Activated naive CD8-positive, alpha-beta T cell treated with anti-CD3 and anti-CD28 coated beads, Interleukin-2, amount 50 U/mL, for 24 hours (primary cell): ENCODE results near the gene APOE.

Source experiments
- ATAC-seq: fragments of 150-1000 bp; cut with Tn5 transposase; one replicate; pipeline ENCODE4 v1.10.0; 2021
- DNase-seq: peaks from one replicate; pipeline ENCODE4 v3.0.0; 2021
- H3K27ac Mint-ChIP-seq: one replicate; pipeline ENCODE4 v1.8.0; 2021; ENCODE audit warnings: mild to moderate bottlenecking, mixed read lengths
- H3K27me3 Mint-ChIP-seq: one replicate; pipeline ENCODE4 v1.8.0; 2021; ENCODE audit warnings: mixed read lengths
- H3K36me3 Mint-ChIP-seq: one replicate; pipeline ENCODE4 v1.8.0; 2021; ENCODE audit warnings: low read depth, mixed read lengths
- H3K4me1 Mint-ChIP-seq: one replicate; pipeline ENCODE4 v1.8.0; 2021; ENCODE audit warnings: mixed read lengths
- H3K4me3 Mint-ChIP-seq: one replicate; pipeline ENCODE4 v1.8.0; 2021; ENCODE audit warnings: mild to moderate bottlenecking, moderate library complexity, mixed read lengths
- H3K9me3 Mint-ChIP-seq: one replicate; pipeline ENCODE4 v1.8.0; 2021; ENCODE audit warnings: mixed read lengths

The APOE gene

DNA sequence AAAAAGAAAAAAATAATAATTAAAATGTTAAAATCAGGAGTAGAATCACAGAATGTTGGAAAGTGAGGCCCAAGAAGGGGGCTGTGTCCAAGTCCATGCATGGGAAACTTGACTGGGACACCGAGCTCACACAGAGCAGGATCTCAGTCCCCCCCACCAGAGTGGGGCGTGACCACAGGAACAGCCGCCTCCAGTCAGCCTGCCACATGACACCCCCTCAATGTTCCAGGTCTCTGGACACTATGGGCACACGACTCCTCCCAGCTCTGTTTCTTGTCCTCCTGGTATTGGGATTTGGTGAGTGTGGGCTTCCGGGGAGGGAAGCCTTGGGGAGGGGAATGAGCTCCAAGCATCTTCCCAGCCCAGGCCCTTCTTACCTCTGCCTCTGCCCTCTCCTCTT is 42.6 kb downstream of the APOE start:
- Mint-ChIP-seq H3K4me3 (no peak overlapping the region), H3K36me3 (no peaks in the 10 kb centered on the region), H3K27me3 (no peaks in the 10 kb centered on the region), H3K27ac (no peak overlapping the region), H3K9me3 (no peaks in the 10 kb centered on the region), H3K4me1 (peaks cover 2% of the 10 kb centered on the region)
- ATAC-seq (no peak), DNase-seq (no peak)

DNA sequence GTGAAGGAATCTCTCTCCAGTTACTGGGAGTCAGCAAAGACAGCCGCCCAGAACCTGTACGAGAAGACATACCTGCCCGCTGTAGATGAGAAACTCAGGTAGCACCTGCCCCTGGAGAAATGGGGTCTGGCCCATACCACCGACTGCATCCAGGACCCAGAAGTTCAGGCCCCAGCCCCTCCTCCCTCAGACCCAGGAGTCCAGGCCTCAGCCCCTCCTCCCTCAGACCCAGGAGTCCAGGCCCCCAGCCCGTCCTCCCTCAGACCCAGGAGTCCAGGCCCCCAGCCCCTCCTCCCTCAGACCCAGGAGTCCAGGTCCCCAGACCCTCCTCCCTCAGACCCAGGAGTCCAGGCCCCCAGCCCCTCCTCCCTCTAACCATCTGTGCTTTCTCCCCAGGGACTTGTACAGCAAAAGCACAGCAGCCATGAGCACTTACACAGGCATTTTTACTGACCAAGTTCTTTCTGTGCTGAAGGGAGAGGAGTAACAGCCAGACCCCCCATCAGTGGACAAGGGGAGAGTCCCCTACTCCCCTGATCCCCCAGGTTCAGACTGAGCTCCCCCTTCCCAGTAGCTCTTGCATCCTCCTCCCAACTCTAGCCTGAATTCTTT is 43.3 kb downstream of the APOE start:
- no peaks in the 10 kb centered on the region for H3K36me3 Mint-ChIP-seq
- no peaks in the 10 kb centered on the region for H3K27me3 Mint-ChIP-seq
- H3K4me3 Mint-ChIP-seq: no peak overlapping the region
- no peak for DNase-seq
- H3K4me1 Mint-ChIP-seq: peaks cover 6% of the 10 kb centered on the region
- H3K27ac Mint-ChIP-seq: no peak overlapping the region
- H3K9me3 Mint-ChIP-seq: no peaks in the 10 kb centered on the region
- ATAC-seq: no peak

DNA sequence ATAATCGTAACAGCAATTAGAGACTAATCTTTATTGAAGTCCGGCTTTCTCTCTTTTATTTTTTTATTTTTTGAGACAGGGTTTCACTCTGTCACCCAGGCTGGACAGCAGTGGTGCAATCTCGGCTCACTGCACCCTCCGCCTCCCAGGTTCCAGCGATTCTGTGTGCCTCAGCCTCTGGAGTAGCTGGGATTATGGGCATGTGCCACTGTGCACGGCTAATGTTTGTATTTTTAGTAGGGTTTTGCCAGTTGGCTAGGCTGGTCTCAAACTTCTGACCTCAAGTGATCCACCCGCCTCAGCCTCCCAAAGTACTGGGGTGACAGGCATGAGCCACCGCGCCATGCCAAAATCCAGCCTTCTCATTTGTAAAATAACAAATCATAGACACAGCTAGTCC is 44.0 kb downstream of the APOE start:
- Mint-ChIP-seq H3K4me3 (no peak overlapping the region), H3K36me3 (peaks cover 1% of the 10 kb centered on the region), H3K27ac (no peak overlapping the region), H3K27me3 (no peaks in the 10 kb centered on the region), H3K4me1 (peaks cover 10% of the 10 kb centered on the region), H3K9me3 (no peaks in the 10 kb centered on the region)
- no peak for ATAC-seq
- no peak for DNase-seq

DNA sequence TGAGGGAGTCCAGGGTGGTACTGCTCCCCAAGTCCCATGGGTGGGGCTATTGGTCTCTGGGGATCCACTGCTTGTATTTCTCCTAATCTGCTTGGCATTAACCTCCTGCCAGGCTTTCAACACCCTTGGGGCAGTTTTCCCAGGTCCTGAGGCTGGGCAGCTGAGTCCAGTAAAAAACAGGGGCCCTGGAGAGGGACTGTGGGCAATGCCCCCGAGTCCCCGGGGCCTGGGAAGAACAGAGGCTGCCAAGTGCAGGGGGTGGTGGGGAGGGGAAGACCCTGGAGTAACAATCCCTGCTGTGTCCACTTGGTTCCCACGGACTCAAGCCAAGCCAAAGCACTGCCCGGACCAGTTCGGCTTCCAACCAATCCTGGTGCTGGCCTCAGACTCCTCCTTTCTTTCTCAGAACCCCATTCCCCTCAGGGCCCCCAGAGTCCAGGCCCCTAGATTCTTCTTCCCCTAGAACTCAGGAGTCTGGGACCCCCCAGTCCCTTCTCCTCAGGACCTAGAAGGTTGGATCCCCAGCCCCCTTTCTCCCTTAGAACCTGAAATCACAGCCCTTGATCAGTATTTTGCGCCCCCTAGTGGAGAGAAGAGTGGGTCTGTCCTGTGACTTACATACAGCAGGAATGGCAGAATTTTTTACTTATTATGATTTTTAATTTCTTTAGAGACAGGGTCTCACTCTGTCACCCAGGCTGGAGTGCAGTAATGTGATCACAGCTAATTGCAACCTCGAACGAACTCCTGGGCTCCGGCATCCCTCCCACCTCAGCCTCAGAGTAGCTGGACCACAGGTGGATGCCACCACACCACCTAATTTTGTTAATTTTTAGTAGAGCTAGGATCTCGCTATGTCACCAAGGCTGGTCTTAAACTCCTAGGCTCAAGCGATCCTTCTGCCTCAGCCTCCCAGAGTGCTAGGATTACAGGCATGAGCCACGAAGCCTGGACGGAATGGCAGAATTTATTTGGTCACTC is 45.9 kb downstream of the APOE start:
- Mint-ChIP-seq H3K4me1 (peaks cover 21% of the 10 kb centered on the region), H3K4me3 (no peak overlapping the region), H3K36me3 (peaks cover 6% of the 10 kb centered on the region), H3K27ac (no peak overlapping the region), H3K27me3 (no peaks in the 10 kb centered on the region), H3K9me3 (no peaks in the 10 kb centered on the region)
- ATAC-seq: no peak
- DNase-seq: peak; percentile 56

DNA sequence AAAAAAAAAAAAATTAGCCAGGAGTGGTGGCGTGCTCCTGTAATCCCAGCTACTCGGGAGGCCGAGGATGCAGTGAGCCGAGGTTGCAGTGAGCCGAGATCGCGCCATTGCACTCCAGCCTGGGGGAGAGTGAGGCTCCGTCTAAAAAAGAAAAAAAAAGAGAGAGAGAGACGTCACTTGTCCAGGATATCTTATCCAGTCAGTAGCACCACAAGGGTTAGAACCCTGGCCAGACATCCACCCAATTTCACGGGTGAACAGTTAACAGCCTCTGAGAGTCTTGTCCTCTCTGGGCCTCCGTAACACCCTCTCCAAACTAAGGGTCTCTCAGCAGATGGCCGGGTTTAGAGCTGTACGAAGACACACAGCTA is 48.7 kb downstream of the APOE start:
- Mint-ChIP-seq H3K36me3 (peaks cover 6% of the 10 kb centered on the region), H3K4me1 (peaks cover 45% of the 10 kb centered on the region), H3K9me3 (no peaks in the 10 kb centered on the region), H3K4me3 (peak overlapping the region; percentile 93), H3K27ac (peak overlapping the region; percentile 97), H3K27me3 (no peaks in the 10 kb centered on the region)
- ATAC-seq (no peak), DNase-seq (no peak)

DNA sequence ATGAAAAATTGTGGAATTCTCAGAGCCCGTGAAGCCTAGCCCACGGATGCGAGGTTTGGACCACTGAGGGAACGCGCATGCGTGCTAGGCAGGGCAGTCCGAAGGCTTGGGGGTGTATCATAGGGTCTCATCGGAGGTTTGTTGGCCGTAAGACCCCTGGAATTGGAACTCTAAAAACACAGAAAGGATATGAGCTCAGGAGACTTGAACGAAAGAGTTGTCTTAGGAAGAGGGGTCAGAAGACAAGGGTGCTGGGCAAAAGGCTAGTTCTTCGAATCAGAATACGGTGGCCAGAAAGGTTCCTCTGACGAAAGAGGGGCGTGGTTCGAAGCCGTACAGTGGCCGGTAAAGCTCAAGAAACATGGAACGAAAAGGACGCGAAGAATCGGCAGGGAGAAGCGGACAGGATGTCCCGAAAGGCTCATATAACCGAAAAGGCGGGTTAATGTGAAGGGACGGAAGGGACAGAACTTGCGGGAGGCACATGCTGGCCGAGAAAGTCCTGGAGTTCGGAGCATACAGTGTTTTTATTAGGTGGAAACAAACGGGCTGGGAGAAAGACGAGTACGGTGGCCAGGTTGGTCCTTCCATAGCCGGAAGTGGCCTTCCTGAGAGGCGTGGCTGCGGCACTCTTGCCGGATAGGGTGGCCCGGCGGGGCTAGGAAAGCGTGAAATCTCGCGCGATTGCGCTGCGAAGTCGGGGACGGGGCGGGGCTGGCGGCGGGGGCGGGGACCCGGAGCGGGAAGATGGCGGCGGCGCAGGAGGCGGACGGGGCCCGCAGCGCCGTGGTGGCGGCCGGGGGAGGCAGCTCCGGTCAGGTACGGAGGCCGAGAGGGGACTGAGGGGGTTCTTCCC is 49.3 kb downstream of the APOE start, which contains the start of gene CLPTM1:
TSS of gene CLPTM1 (plus strand) at position 732 of the 856 bp plus-strand sequence. CDS start at position 748, 16 bp downstream.
- DNase-seq (peak; percentile 97), ATAC-seq (peak; percentile 92)
- Mint-ChIP-seq H3K9me3 (no peaks in the 10 kb centered on the region), H3K4me3 (peak within 1 kb of the TSS; percentile 93), H3K27ac (peak within 1 kb of the TSS; percentile 97), H3K4me1 (peaks cover 51% of the 10 kb centered on the region), H3K27me3 (no peaks in the 10 kb centered on the region), H3K36me3 (peaks cover 6% of the 10 kb centered on the region)

DNA sequence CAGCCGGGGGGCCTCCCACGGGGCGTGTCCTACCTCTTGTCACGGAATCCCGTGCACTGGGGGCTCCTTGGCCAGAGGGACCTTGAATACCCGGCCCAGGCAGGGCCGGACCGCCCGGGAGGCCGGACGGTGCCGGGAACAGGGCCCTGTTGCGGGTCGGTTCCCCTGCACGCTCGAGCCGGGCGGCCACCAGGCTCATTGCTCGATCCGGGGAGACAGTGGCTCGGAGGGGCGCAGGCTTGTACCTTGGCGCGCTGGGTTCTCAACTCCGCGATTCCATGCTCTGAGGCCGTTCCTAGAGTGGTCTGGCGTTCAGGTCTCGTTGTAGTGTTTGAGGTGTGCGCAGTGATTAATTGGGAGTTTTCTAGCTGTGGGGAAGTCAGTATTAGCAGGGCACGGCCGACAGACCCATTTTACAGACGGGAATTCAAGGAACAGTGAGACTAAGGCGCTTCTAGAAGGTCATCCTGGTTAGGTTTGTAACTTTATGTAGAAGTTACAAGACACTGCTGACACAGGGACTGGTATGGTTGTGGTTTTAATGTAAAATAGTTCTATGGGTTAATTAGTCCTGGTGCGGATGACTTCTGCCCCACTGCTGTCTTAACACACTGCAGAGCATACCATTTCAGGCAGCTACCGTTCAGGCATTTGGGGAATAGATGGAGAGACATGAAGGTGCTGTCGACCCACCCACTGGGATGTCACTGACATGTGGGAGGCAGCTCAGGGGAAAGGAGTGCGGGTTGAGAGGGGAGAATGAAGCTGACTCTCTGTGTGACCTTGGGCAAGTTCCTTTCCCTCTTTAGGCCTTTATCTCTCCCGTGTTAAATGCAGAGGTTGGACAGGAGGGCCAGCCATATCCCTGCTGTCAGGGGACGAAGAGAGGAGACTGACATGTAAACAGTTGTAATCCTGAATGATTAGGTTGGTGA is 50.2 kb downstream of the APOE start:
- peak overlapping the region; percentile 92 for H3K27ac Mint-ChIP-seq
- peaks cover 6% of the 10 kb centered on the region for H3K36me3 Mint-ChIP-seq
- H3K9me3 Mint-ChIP-seq: no peaks in the 10 kb centered on the region
- H3K4me1 Mint-ChIP-seq: peaks cover 56% of the 10 kb centered on the region
- peak overlapping the region; percentile 93 for H3K4me3 Mint-ChIP-seq
- peak; percentile 8 for ATAC-seq
- H3K27me3 Mint-ChIP-seq: no peaks in the 10 kb centered on the region
- DNase-seq: no peak

DNA sequence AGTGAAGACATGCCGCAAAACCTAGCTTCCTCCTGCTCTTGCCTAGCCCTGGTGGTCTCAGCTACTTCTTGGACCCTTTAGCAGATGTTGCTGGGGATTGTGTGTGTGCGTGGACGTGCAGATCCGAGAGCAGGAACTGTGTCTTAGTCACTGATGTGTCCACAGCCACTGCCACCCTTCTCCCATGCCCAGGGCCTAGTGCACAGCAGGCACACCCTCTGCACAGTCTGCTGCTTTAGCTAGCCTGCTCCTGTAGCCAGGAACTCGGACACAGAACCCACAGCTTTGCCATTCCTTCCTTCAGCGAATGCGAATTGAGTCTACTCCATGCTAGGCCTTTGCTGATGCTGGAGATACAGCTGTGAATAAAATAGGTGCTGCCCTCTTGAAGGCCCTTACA is 51.9 kb downstream of the APOE start:
- Mint-ChIP-seq H3K27ac (peak overlapping the region; percentile 72), H3K36me3 (peaks cover 10% of the 10 kb centered on the region), H3K4me1 (peaks cover 57% of the 10 kb centered on the region), H3K9me3 (no peaks in the 10 kb centered on the region), H3K4me3 (no peak overlapping the region), H3K27me3 (no peaks in the 10 kb centered on the region)
- DNase-seq (no peak), ATAC-seq (no peak)

DNA sequence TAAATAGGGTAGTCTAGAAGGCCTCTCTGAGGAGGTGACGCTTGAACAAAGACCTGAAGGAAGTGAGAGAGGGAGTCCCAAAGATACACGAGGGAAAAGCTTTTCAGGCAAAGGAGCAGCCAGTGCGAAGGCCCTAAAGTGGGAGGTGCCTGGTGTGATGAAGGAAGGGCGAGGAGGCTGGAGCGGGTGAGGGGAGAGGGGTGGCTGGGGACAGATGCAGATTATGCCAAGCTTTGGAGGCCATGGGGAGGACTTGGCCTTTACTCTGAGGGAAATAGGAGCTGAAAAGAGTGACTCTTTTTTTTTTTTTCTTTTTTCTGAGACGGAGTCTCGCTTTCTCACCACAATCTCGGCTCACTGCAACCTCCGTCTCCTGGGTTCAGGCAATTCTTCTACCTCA is 52.5 kb downstream of the APOE start:
- H3K27ac Mint-ChIP-seq: peak overlapping the region; percentile 72

More for the DNA sequence above, 52.5 kb downstream of the APOE start:
- no peaks in the 10 kb centered on the region for H3K9me3 Mint-ChIP-seq
- ATAC-seq (no peak), DNase-seq (no peak)
- peaks cover 10% of the 10 kb centered on the region for H3K36me3 Mint-ChIP-seq
- H3K4me1 Mint-ChIP-seq: peaks cover 57% of the 10 kb centered on the region
- no peak overlapping the region for H3K4me3 Mint-ChIP-seq
- no peaks in the 10 kb centered on the region for H3K27me3 Mint-ChIP-seq
